ENCODE results near the gene ENTR1.
A peak's percentile ranks its signal among the peaks of the same experiment; 100 is the strongest.

Gene ENTR1

DNA sequence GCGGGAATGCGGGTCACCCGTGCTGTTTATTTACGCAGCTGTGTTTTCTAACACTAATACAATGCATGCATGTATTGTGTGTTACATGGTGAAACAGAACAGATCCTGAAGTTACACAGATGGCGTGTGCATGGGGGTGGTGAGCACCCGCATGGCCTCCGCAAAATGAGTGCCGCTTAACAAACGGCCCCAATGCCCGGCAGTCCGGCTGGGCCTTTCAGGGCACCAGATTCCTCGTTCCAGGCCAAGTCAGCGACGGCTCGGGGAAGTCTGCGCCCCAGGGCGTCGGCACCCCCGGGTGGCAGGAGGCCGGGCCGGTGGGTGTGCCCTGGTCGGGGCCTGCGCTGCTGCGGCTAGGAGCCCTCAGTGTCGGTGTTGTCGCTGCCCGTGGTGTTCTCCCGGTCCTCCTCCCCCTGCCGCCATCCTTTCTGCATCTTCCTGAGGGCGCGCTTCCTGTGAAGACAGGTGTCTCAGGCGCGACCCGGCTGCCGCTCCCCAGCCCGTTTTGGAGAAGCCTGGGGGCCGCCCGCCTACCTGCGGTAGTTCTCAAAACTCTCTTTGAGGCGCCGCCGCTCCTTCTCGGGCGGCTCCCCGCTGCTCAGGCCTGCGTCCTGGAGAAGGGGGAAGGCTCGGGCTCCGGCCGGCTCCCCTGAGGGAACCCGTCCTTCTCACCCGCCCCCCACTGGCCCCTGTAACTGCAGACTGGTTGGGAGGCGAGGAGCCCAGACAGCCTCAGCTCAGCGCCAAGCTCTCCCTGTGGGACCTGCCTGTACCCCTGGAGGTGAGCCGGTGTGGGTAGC is 46.3 kb downstream of the ENTR1 start:
- TF ChIP-seq YY1 (IDR thresholded peaks at IDR 0.05; ENCODE audit: insufficient read depth, insufficient read length) (no peak), SUZ12 (IDR thresholded peaks at IDR 0.05; ENCODE audit: extremely low read depth, insufficient read depth, insufficient read length) (no peak)
- Histone ChIP-seq H3K4me3 (ENCODE audit: insufficient read length, low read depth) (peak overlapping the region; percentile 87), H3K4me1 (ENCODE audit: insufficient read depth, insufficient read length) (peaks cover 23% of the 10 kb centered on the region), H3K9me3 (ENCODE audit: insufficient read depth, low read length) (no peaks in the 10 kb centered on the region; the same call in 1 of the 2 replicates), H3K36me3 (ENCODE audit: insufficient read depth, insufficient read length, low read length) (peaks cover 80% of the 10 kb centered on the region), H3K27me3 (ENCODE audit: insufficient read depth, insufficient read length) (no peaks in the 10 kb centered on the region), H3K9ac (ENCODE audit: insufficient read length, low read depth) (peak overlapping the region; percentile 96)
- DNase-seq (ENCODE audit: low read depth, low spot score), result no peak

DNA sequence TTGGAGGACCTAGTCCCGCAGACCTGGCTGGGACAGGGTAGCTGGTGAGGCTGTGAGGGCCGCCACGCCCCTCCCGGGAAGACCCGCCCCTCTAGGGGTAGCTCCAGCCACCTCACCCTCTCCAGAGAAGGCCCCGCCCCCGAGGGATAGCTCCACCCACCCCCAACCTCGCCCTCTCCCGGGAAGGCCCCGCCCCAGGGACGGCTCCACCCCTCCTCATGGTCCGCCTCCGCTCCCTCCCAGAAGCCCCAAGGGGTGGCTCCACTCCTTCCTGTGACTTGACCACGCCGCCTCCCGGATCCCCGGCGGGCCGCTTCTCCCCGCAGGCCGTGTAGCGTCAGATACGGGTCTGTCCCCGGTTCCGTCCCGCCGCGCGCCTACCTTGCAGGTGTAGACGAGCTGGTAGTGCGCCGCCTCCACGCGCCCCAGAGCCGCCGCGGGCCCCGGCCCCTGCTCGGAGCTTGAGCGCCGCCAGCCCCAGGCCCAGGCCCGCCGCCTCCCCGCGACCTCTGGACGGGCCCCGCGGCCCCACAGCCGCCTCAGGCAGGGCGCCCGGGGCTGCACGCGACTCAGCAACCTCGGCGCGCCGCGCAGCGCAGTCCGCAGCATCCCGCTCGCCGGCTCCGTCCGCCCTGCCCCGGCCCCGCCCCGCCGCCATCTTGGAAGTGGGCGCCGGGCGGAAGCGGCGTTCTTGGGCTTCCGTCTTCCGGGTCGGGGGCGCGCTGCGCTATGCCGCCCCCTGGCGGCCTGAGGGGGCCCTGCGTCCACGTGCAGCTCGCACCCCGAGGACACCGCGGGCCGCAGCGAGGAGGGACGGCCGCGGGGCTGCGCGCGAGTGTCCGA is 47.1 kb downstream of the ENTR1 start, which contains the start of gene DNLZ:
DNLZ (minus strand) TSS at position 639 of the 843 bp plus-strand sequence; CDS start at position 609, 30 bp downstream.
- Histone ChIP-seq H3K9me3 (ENCODE audit: insufficient read depth, low read length) (no peaks in the 10 kb centered on the region; the same call in 1 of the 2 replicates), H3K27me3 (ENCODE audit: insufficient read depth, insufficient read length) (no peaks in the 10 kb centered on the region), H3K4me1 (ENCODE audit: insufficient read depth, insufficient read length) (peaks cover 23% of the 10 kb centered on the region), H3K9ac (ENCODE audit: insufficient read length, low read depth) (peak within 1 kb of the TSS; percentile 96), H3K4me3 (ENCODE audit: insufficient read length, low read depth) (peak within 1 kb of the TSS; percentile 87), H3K36me3 (ENCODE audit: insufficient read depth, insufficient read length, low read length) (peaks cover 85% of the 10 kb centered on the region)
- TF ChIP-seq YY1 (IDR thresholded peaks at IDR 0.05; ENCODE audit: insufficient read depth, insufficient read length) (peak; percentile 82), SUZ12 (IDR thresholded peaks at IDR 0.05; ENCODE audit: extremely low read depth, insufficient read depth, insufficient read length) (no peak)
- peak; percentile 92 for DNase-seq (ENCODE audit: low read depth, low spot score)

DNA sequence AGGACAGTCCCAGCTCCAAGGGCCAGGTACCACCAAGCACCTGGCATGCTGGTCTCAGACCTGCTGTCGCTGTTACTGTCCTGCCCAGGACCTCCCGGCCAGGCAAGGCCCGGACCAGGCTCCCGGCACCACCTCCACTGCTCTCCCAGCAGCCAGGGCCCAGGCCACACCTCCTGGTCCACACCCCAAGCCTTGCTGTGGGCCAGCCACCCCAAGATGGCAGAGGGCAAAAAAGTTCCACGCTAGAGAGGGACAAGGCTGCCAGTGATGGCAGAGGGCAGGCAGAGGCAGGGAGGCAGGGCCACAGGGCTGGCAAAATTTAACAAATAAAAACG is 48.0 kb downstream of the ENTR1 start:
- Histone ChIP-seq H3K9me3 (ENCODE audit: insufficient read depth, low read length) (no peaks in the 10 kb centered on the region; the same call in 1 of the 2 replicates), H3K27me3 (ENCODE audit: insufficient read depth, insufficient read length) (no peaks in the 10 kb centered on the region), H3K9ac (ENCODE audit: insufficient read length, low read depth) (peak overlapping the region; percentile 3), H3K4me3 (ENCODE audit: insufficient read length, low read depth) (no peak overlapping the region), H3K36me3 (ENCODE audit: insufficient read depth, insufficient read length, low read length) (peaks cover 85% of the 10 kb centered on the region), H3K4me1 (ENCODE audit: insufficient read depth, insufficient read length) (peaks cover 23% of the 10 kb centered on the region)
- no peak for DNase-seq (ENCODE audit: low read depth, low spot score)
- no peak for TF ChIP-seq YY1 (IDR thresholded peaks at IDR 0.05; ENCODE audit: insufficient read depth, insufficient read length)
- TF ChIP-seq SUZ12 (IDR thresholded peaks at IDR 0.05; ENCODE audit: extremely low read depth, insufficient read depth, insufficient read length), result no peak
- no peak for TF ChIP-seq ZNF274 (IDR thresholded peaks at IDR 0.05; ENCODE audit: low read depth, low read length)

DNA sequence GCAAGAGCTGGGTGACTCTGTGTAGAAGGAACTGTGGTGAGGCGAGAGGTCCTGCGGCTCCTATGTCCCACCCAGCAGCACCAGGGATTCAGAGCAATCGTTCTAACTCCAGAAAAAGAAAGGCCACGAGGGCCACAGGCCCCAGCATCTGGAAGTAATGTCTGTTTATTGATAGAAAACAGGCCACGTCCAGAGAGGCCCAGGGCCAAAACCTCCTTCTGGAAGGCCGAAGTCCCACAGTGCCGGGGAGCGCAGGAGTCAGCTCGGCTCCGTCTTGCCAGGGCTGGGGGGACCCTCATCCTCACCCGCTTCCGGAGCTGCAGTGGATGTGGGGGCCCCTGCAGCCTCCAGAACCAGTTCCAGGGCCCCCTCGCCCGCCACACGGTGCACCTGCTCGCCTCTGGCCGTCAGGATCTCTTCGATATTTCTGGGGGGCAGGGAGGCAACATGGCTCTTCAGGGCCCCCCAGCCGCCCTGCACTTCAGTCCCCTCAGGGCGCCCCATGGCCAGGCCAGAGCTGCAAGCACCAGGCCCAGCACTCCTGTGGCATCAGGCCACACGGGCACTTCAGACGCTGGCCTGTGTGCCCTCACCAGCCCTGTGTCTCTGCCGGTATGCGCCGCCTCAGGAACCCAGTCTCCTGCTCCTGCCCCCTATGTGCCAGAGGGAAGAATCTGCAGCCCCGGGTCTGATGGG is 48.5 kb downstream of the ENTR1 start:
- H3K4me1 ChIP-seq (ENCODE audit: insufficient read depth, insufficient read length), result peaks cover 23% of the 10 kb centered on the region
- H3K4me3 ChIP-seq (ENCODE audit: insufficient read length, low read depth), result no peak overlapping the region
- no peak overlapping the region for H3K9ac ChIP-seq (ENCODE audit: insufficient read length, low read depth)
- peaks cover 85% of the 10 kb centered on the region for H3K36me3 ChIP-seq (ENCODE audit: insufficient read depth, insufficient read length, low read length)
- no peaks in the 10 kb centered on the region; the same call in 1 of the 2 replicates for H3K9me3 ChIP-seq (ENCODE audit: insufficient read depth, low read length)
- H3K27me3 ChIP-seq (ENCODE audit: insufficient read depth, insufficient read length), result no peaks in the 10 kb centered on the region
- DNase-seq (ENCODE audit: low read depth, low spot score), result no peak
- TF ChIP-seq SUZ12 (IDR thresholded peaks at IDR 0.05; ENCODE audit: extremely low read depth, insufficient read depth, insufficient read length) (no peak), ZNF274 (IDR thresholded peaks at IDR 0.05; ENCODE audit: low read depth, low read length) (no peak), YY1 (IDR thresholded peaks at IDR 0.05; ENCODE audit: insufficient read depth, insufficient read length) (no peak)

DNA sequence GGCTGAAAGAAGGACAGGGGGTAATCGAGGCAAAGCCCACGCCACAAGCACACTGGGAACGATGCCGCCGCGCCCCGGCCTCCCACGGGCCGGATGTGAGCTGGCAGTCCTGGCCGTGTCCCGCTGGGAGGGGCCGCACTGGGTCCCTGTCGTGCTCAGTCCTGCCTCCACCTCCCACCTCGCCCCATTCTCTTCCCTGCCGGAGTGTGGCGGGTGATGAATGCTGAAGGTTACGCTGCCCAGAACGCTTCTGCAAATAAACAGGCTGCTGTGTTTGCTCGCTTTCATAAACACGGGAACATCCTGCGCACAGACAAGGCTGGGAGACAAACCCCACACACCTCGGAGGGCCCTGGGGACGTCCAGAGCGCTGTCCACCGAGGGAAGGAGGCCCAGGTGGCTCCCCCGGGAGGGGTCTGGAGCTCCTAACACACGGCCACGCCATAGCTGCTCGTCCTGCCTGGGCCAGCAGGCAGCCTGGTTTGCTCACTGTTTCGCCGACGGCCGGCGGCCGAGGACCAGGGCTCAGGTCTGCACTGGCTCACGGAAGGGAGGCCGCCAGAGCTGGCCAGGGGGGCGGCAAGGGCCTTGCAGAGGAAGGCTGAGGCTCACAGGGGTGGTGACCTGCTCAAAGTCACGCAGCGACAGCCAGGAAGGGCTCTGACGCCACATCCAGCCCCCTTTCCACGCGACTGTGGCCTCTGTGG is 49.2 kb downstream of the ENTR1 start:
- no peak overlapping the region for H3K4me3 ChIP-seq (ENCODE audit: insufficient read length, low read depth)
- DNase-seq (ENCODE audit: low read depth, low spot score), result no peak
- no peak overlapping the region for H3K9ac ChIP-seq (ENCODE audit: insufficient read length, low read depth)
- H3K27me3 ChIP-seq (ENCODE audit: insufficient read depth, insufficient read length), result no peaks in the 10 kb centered on the region
- no peaks in the 10 kb centered on the region; the same call in 1 of the 2 replicates for H3K9me3 ChIP-seq (ENCODE audit: insufficient read depth, low read length)
- peaks cover 86% of the 10 kb centered on the region for H3K36me3 ChIP-seq (ENCODE audit: insufficient read depth, insufficient read length, low read length)
- H3K4me1 ChIP-seq (ENCODE audit: insufficient read depth, insufficient read length), result peaks cover 23% of the 10 kb centered on the region
- TF ChIP-seq SUZ12 (IDR thresholded peaks at IDR 0.05; ENCODE audit: extremely low read depth, insufficient read depth, insufficient read length) (no peak), ZNF274 (IDR thresholded peaks at IDR 0.05; ENCODE audit: low read depth, low read length) (no peak), YY1 (IDR thresholded peaks at IDR 0.05; ENCODE audit: insufficient read depth, insufficient read length) (no peak)

DNA sequence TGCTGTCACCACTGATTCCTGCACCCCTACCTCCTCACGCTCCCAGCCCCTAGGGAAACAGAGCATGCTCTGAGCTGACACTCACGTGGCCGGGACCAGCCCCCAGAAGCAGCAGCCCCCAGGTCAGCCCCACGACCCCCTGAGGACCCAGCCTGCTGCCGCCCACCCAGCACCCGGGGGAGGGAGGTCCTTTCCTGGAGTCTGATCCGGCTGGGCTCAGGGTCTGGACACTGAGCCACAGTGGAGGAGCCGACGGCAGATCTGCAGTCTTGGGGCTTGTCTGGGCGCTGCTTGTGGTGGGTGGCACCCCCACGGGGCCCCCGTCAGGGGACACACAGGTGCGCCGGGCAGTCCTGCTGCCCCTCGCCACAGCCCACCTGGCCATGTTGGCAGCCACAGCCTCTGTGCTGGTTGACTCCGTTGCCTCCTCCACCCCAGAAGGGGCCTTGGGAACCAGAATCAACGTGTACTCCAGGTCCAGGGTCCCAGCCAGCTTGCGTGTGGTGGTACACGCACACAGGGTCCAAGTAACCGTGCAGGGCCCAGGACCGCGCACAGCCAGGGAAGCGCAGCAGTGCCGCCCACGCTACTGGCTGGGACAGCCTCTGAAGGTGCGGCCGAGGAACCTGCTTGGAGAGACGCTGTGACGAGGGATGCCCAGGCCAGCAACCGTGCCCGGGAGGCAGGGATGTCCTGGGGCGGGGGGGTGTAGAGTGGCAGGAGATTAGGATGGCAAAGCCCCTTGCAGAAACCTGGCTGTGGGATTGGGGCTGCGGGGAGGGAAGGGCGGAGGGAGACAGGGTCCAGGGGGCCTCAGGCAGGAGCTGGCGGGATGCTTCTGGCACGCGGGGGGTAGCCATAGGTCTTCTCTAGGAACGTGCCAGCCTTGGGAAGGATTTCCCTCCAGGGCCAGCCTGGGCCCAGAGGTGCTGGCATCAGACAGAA is 50.4 kb downstream of the ENTR1 start:
- peaks cover 78% of the 10 kb centered on the region for H3K36me3 ChIP-seq (ENCODE audit: insufficient read depth, insufficient read length, low read length)
- no peaks in the 10 kb centered on the region for H3K27me3 ChIP-seq (ENCODE audit: insufficient read depth, insufficient read length)
- no peak for DNase-seq (ENCODE audit: low read depth, low spot score)
- no peak overlapping the region for H3K9ac ChIP-seq (ENCODE audit: insufficient read length, low read depth)
- H3K4me3 ChIP-seq (ENCODE audit: insufficient read length, low read depth), result no peak overlapping the region
- TF ChIP-seq SUZ12 (IDR thresholded peaks at IDR 0.05; ENCODE audit: extremely low read depth, insufficient read depth, insufficient read length) (no peak), YY1 (IDR thresholded peaks at IDR 0.05; ENCODE audit: insufficient read depth, insufficient read length) (no peak), ZNF274 (IDR thresholded peaks at IDR 0.05; ENCODE audit: low read depth, low read length) (no peak)
- H3K9me3 ChIP-seq (ENCODE audit: insufficient read depth, low read length), result no peaks in the 10 kb centered on the region; the same call in 1 of the 2 replicates
- H3K4me1 ChIP-seq (ENCODE audit: insufficient read depth, insufficient read length), result peaks cover 21% of the 10 kb centered on the region

Measured in NT2/D1 (cell line).